ENCODE data around the gene ADCK1. TPM values are rescaled to one million over a fixed set of nuclear protein-coding genes. Genes with fewer than 3 reads are reported as not detected.

Gene ADCK1
- total and polyA plus RNA-seq, 2 of the 13 experiments (the other 11 are each of a cell fraction or from before 2014, with no cell fraction given) = 3.9 to 6.3 TPM

GRCh38 chr14:77924141-77924948, 124.4 kb downstream of the ADCK1 start:
- no peak overlapping the region for H3K4me3 ChIP-seq (replicated peaks in 1 of 3; ENCODE audit: insufficient read depth in 1 of 3, low read depth in 2 of 3, low read length in 3 of 3)
- H4K20me1 ChIP-seq (ENCODE audit: insufficient read depth, low read length) = no peaks in the 10 kb centered on the region
- no peak overlapping the region for H3K9ac ChIP-seq (ENCODE audit: insufficient read depth, low read depth, low read length)
- H3K4me1 ChIP-seq (ENCODE audit: insufficient read depth, low read length) = peaks cover 10% of the 10 kb centered on the region; the same call in 1 of the 2 replicates
- no peaks in the 10 kb centered on the region for H3K9me3 ChIP-seq (ENCODE audit: low read length)
- no peaks in the 10 kb centered on the region for H3K27me3 ChIP-seq (ENCODE audit: control insufficient read depth in 1 of 2, insufficient read depth in 2 of 2, low read length in 2 of 2)
- POLR2A ChIA-PET = no interaction called here
- DNase-seq (ENCODE audit: low spot score) = no peak
- CTCF ChIA-PET (ENCODE audit: low intra/inter-chr PET ratio, low total read pairs) = no interaction called here
- H3K79me2 ChIP-seq (ENCODE audit: insufficient read depth, low read length) = no peaks in the 10 kb centered on the region
- no peaks in the 10 kb centered on the region for H3K36me3 ChIP-seq (replicated peaks in 1 of 2; ENCODE audit: control insufficient read depth in 1 of 2, insufficient read depth in 2 of 2, low read length in 2 of 2)
- WGBS (ENCODE audit: low lambda C conversion rate) = 75% methylated on average over 20 of the region's 22 CpGs
- no peak overlapping the region for H3K4me2 ChIP-seq (ENCODE audit: low read depth, low read length)
- no peak overlapping the region for H3K27ac ChIP-seq (ENCODE audit: extremely low read length, insufficient read depth, low read length)
- in situ Hi-C loops (cut with HindIII; ENCODE audit: extremely low pct_ligation_motif_present, low pct_unique_long_range_greater_than_20kb) = no loop called here
- FAIRE-seq = no peak
- TF ChIP-seq CENPBD1 (CRISPR knock-in tag; IDR thresholded peaks at IDR 0.05; ENCODE audit: borderline replicate concordance, low read depth) (no peak), ATF7 (IDR thresholded peaks at IDR 0.05) (no peak), ATF7 (CRISPR knock-in tag; IDR thresholded peaks at IDR 0.05) (no peak), IRF1 (CRISPR knock-in tag; IDR thresholded peaks at IDR 0.05; ENCODE audit: low read depth) (no peak), NFIB (CRISPR knock-in tag; IDR thresholded peaks at IDR 0.05; ENCODE audit: borderline replicate concordance) (no peak), ZNF574 (CRISPR knock-in tag; IDR thresholded peaks at IDR 0.05) (no peak), EHMT2 (IDR thresholded peaks at IDR 0.05; ENCODE audit: borderline replicate concordance, low read depth, low read length) (no peak), NCOA1 (CRISPR knock-in tag; IDR thresholded peaks at IDR 0.05) (no peak), ZNF841 (CRISPR knock-in tag; IDR thresholded peaks at IDR 0.05; ENCODE audit: borderline replicate concordance) (no peak), ZNF484 (CRISPR knock-in tag; IDR thresholded peaks at IDR 0.05; ENCODE audit: borderline replicate concordance, low read depth) (no peak), ZNF780A (CRISPR knock-in tag; IDR thresholded peaks at IDR 0.05) (no peak), FOXO1 (CRISPR knock-in tag; IDR thresholded peaks at IDR 0.05) (no peak), FUBP1 (CRISPR knock-in tag; IDR thresholded peaks at IDR 0.05; ENCODE audit: borderline replicate concordance) (no peak), ATF1 (CRISPR knock-in tag; IDR thresholded peaks at IDR 0.05) (no peak), ZEB1 (IDR thresholded peaks at IDR 0.05; ENCODE audit: insufficient replicate concordance, low read depth) (no peak), REXO4 (CRISPR knock-in tag; IDR thresholded peaks at IDR 0.05; ENCODE audit: borderline replicate concordance) (no peak), TOPORS (CRISPR knock-in tag; IDR thresholded peaks at IDR 0.05) (no peak), ARID2 (CRISPR knock-in tag; IDR thresholded peaks at IDR 0.05; ENCODE audit: borderline replicate concordance) (no peak)
- ATAC-seq = peak; percentile 53
- intact Hi-C loops (cut with micrococcal nuclease; ENCODE audit: unreplicated experiment) = no loop called here
- H2AFZ ChIP-seq (ENCODE audit: low read length) = no peak overlapping the region
- no TSS peak for BruUV-seq (replicated peaks)

All from HepG2 (cell line).